HCT116 (cell line): Measurements from ENCODE around the gene TBC1D19. TPM values are rescaled to one million over a fixed set of nuclear protein-coding genes. Genes with fewer than 3 reads are reported as not detected.

Experiments
- ATAC-seq: fragments of 200-7000 bp; cut with Tn5 transposase; 2 replicates; pipeline ENCODE4 v1.9.1; 2020; ENCODE audit warnings: mild to moderate bottlenecking, moderate library complexity
- BruUV-seq: library from RNA; stranded (reverse); fragments of 400-500 nt; replicated peaks from 2 replicates; lab custom pipeline; 2021; lab: Mats Ljungman, UMichigan
- CTCF ChIA-PET: fragments of 300-600 bp; sonication (Branson Sonifier 250); formaldehyde crosslinking; loops from one replicate; lab custom pipeline; 2021; ENCODE audit warnings: antibody characterized with exemption; lab: Charles Lee
- POLR2A ChIA-PET: fragments of 300-600, 350-600 bp; sonication (Branson Sonifier 250); formaldehyde crosslinking; loops from one replicate; lab custom pipeline; 2021; ENCODE audit warnings: antibody characterized with exemption; lab: Charles Lee
- RAD21 ChIA-PET, 2 experiments: fragments of 300-600 bp; sonication (Branson Sonifier 250); formaldehyde crosslinking; loops; one replicate each; lab custom pipeline; 2023; ENCODE audit warnings: low total read pairs in 2 of 2; ENCODE audit not compliant: uncharacterized antibody in 2 of 2, unreplicated experiment in 2 of 2, low non-redundant PET in 1 of 2; lab: Charles Lee
- DNase-seq: peaks from one replicate; pipeline ENCODE4 v3.0.0-alpha.2; 2010; ENCODE audit warnings: low read depth, low spot score
- H2AFZ ChIP-seq: fragments of 200-600 bp; shearing (Covaris generic), sonication (generic); 2 replicates; pipeline ENCODE4 v1.6.1; 2017; ENCODE audit warnings: low read depth, mixed run types, mixed read lengths, antibody characterized with exemption, low read length; ENCODE audit not compliant: poor library complexity, severe bottlenecking
- H3K27ac ChIP-seq: 2 replicates; pipeline ENCODE4 v1.5.1; 2012; ENCODE audit warnings: low read depth, low read length
- H3K27me3 ChIP-seq: fragments of 200-600 bp; sonication (generic); 2 replicates; pipeline ENCODE4 v1.6.1; 2016; ENCODE audit warnings: mixed run types, low read length, mixed read lengths; ENCODE audit not compliant: insufficient read depth
- H3K36me3 ChIP-seq, 2 experiments: fragments of 200-500 bp in 1 of 2; fragments of 200-600 bp in 1 of 2; sonication (Bioruptor generic) in 1 of 2; sonication (generic) in 1 of 2; 2 replicates each; pipeline versions ENCODE4 v1.5.1 to v1.6.1; 2014 to 2016; ENCODE audit warnings: low read length in 2 of 2, inconsistent platforms in 1 of 2, mixed read lengths in 1 of 2, mixed run types in 1 of 2; ENCODE audit not compliant: insufficient read depth in 2 of 2, control insufficient read depth in 1 of 2
- H3K4me1 ChIP-seq, 2 experiments: fragments of 200-600 bp in 1 of 2; sonication (generic) in 1 of 2; 2 replicates each; pipeline versions ENCODE4 v1.5.1 to v1.6.1; 2012 to 2017; ENCODE audit warnings: low read length in 2 of 2, inconsistent platforms in 1 of 2, mild to moderate bottlenecking in 1 of 2, mixed read lengths in 1 of 2, mixed run types in 1 of 2, moderate library complexity in 1 of 2; ENCODE audit not compliant: insufficient read depth in 2 of 2, control insufficient read depth in 1 of 2
- H3K4me2 ChIP-seq: fragments of 200-600 bp; sonication (generic); 2 replicates; pipeline ENCODE4 v1.6.1; 2017; ENCODE audit warnings: mixed run types, low read length, mixed read lengths
- H3K4me3 ChIP-seq, 2 experiments: fragments of 200-600 bp in 1 of 2; sonication (generic) in 1 of 2; replicated peaks in 1 of 2; 2 replicates each; pipeline ENCODE4 v1.5.1; 2011 to 2016; ENCODE audit warnings: low read length in 2 of 2, control low read depth in 1 of 2, low read depth in 1 of 2, mild to moderate bottlenecking in 1 of 2, mixed read lengths in 1 of 2, mixed run types in 1 of 2
- H3K79me2 ChIP-seq: fragments of 200-600 bp; sonication (generic); 2 replicates; pipeline ENCODE4 v1.6.1; 2017; ENCODE audit warnings: mild to moderate bottlenecking, mixed run types, low read length, moderate library complexity, mixed read lengths; ENCODE audit not compliant: insufficient read depth
- H3K9ac ChIP-seq: fragments of 200-600 bp; sonication (generic); 2 replicates; pipeline ENCODE4 v1.6.1; 2016; ENCODE audit warnings: low read length, mixed read lengths
- H3K9me2 ChIP-seq: fragments of 200-600 bp; sonication (generic), shearing (Covaris generic); 2 replicates; pipeline ENCODE4 v1.6.1; 2017; ENCODE audit warnings: mixed run types, mild to moderate bottlenecking, moderate library complexity; ENCODE audit not compliant: insufficient read depth
- H3K9me3 ChIP-seq, 2 experiments: fragments of 200-500 bp in 1 of 2; fragments of 200-600 bp in 1 of 2; sonication (Bioruptor generic) in 1 of 2; sonication (generic) in 1 of 2; 2 replicates each; pipeline ENCODE4 v1.6.1; 2014 to 2017; ENCODE audit warnings: low read length in 2 of 2, mixed read lengths in 2 of 2, inconsistent platforms in 1 of 2, low read depth in 1 of 2, mild to moderate bottlenecking in 1 of 2, mixed run types in 1 of 2, moderate library complexity in 1 of 2; ENCODE audit not compliant: control insufficient read depth in 1 of 2, insufficient read depth in 1 of 2
- H4K20me1 ChIP-seq: fragments of 200-600 bp; sonication (generic), shearing (Covaris generic); 2 replicates; pipeline ENCODE4 v1.6.1; 2017; ENCODE audit warnings: mixed run types, mild to moderate bottlenecking, moderate library complexity; ENCODE audit not compliant: insufficient read depth
- CEBPB ChIP-seq: IDR thresholded peaks from 2 replicates; pipeline ENCODE4 v1.6.1; 2012; ENCODE audit warnings: low read depth
- EGR1 ChIP-seq: IDR thresholded peaks from 2 replicates; pipeline ENCODE4 v1.6.1; 2012; ENCODE audit warnings: low read depth
- ELF1 ChIP-seq: IDR thresholded peaks from 2 replicates; pipeline ENCODE4 v1.6.1; 2012; ENCODE audit warnings: low read depth, borderline replicate concordance
- EZH2 ChIP-seq: fragments of 200-600 bp; sonication (generic); IDR thresholded peaks from 2 replicates; pipeline ENCODE4 v1.6.1; 2017; ENCODE audit warnings: antibody characterized with exemption, mixed run types
- EZH2phosphoT487 ChIP-seq: fragments of 200-600 bp; IDR thresholded peaks from 2 replicates; pipeline ENCODE4 v1.6.1; 2018; ENCODE audit warnings: antibody characterized with exemption, borderline replicate concordance
- FOSL1 ChIP-seq: IDR thresholded peaks from 2 replicates; pipeline ENCODE4 v1.6.1; 2012; ENCODE audit warnings: low read depth
- JUND ChIP-seq: IDR thresholded peaks from 2 replicates; pipeline ENCODE4 v1.6.1; 2012
- POLR2A ChIP-seq: IDR thresholded peaks from 2 replicates; pipeline ENCODE4 v1.7.0; 2011; ENCODE audit warnings: borderline replicate concordance; ENCODE audit not compliant: insufficient read depth, insufficient read length; ENCODE audit errors: extremely low read depth
- RAD21 ChIP-seq: IDR thresholded peaks from 2 replicates; pipeline ENCODE4 v1.6.1; 2012; ENCODE audit warnings: low read depth, mild to moderate bottlenecking
- SIN3A ChIP-seq: IDR thresholded peaks from 2 replicates; pipeline ENCODE4 v1.6.1; 2012; ENCODE audit warnings: low read depth
- SP1 ChIP-seq: IDR thresholded peaks from 2 replicates; pipeline ENCODE4 v1.6.1; 2012; ENCODE audit warnings: low read depth
- SRF ChIP-seq: IDR thresholded peaks from 2 replicates; pipeline ENCODE4 v1.6.1; 2012; ENCODE audit warnings: low read depth
- TCF7L2 ChIP-seq: IDR thresholded peaks from 2 replicates; pipeline ENCODE4 v1.7.0; 2011; ENCODE audit warnings: borderline replicate concordance, inconsistent platforms; ENCODE audit not compliant: insufficient read depth, insufficient read length; ENCODE audit errors: extremely low read depth
- YY1 ChIP-seq: IDR thresholded peaks from 2 replicates; pipeline ENCODE4 v1.6.1; 2011; ENCODE audit warnings: low read length, low read depth, moderate library complexity, mild to moderate bottlenecking; ENCODE audit not compliant: insufficient replicate concordance; ENCODE audit errors: extremely low read depth
- ZFX ChIP-seq: fragments of 450-650 bp; IDR thresholded peaks from 2 replicates; pipeline ENCODE4 v1.6.1; 2017
- ZNF274 ChIP-seq: fragments of 200-500 bp; sonication (Bioruptor generic); IDR thresholded peaks from 2 replicates; pipeline ENCODE4 v1.6.1; 2014; ENCODE audit warnings: mild to moderate bottlenecking, low read depth, low read length, inconsistent platforms
- intact Hi-C: fragments of 100-400 bp; cut with micrococcal nuclease; formaldehyde crosslinking; loops from 2 replicates; pipeline ENCODE4 v1.10.0; 2022
- total RNA-seq: library from RNA; stranded (reverse); gene quantifications from one replicate; pipeline ENCODE4 v1.2.1, GENCODE V29; 2021; ENCODE audit not compliant: unreplicated experiment
- TF ChIP-seq, protein P1 (sequence below): IDR thresholded peaks from 2 replicates; pipeline ENCODE4 v1.6.1; 2012; ENCODE audit warnings: low read depth
- TF ChIP-seq, protein P2 (sequence below): IDR thresholded peaks from 2 replicates; pipeline ENCODE4 v1.6.1; 2012
- TF ChIP-seq, protein P3 (sequence below): IDR thresholded peaks from 2 replicates; pipeline ENCODE4 v1.6.1; 2012
- TF ChIP-seq, protein P4 (sequence below): IDR thresholded peaks from 2 replicates; pipeline ENCODE4 v1.6.1; 2011; ENCODE audit warnings: mild to moderate bottlenecking, low read length, moderate library complexity; ENCODE audit not compliant: insufficient replicate concordance; ENCODE audit errors: extremely low read depth

TBC1D19 gene
- total RNA-seq, 1 experiment from 2014 or later = 25.4 TPM

DNA sequence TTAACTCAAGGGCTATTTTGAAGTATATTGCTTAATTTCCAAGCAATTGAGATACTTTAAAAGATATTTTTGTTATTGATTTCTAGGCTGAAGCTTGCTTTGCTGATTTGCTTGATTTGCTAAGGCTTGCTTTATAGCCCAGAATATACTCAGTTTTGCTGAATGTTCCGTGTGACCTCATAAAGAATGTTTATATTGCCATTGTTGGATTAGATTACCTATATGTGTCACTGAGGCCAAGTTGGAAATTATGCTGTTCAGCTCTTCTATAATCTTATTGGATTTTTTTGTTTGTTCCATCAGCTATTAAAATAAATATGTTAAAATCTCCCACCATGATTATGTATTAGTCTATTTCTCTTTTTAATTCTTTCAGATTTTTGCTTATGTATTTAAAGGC is 13.0 kb downstream of the TBC1D19 start:
- intact Hi-C loops = no loop called here
- H4K20me1 ChIP-seq = no peaks in the 10 kb centered on the region
- H3K27ac ChIP-seq = no peak overlapping the region
- no peaks in the 10 kb centered on the region for H3K9me2 ChIP-seq
- H2AFZ ChIP-seq = no peak overlapping the region
- DNase-seq = no peak
- POLR2A ChIA-PET = interaction anchor here (1.2 kb wide), 1 partner anchor 13 kb away, joined by 3 read pairs; the partner anchor contains the start of gene TBC1D19
- RAD21 ChIA-PET = no interaction called here
- peaks cover 59% of the 10 kb centered on the region for H3K79me2 ChIP-seq
- CTCF ChIA-PET = no interaction called here
- no peak overlapping the region for H3K4me2 ChIP-seq
- H3K4me3 ChIP-seq = no peak overlapping the region
- TF ChIP-seq SP1 (no peak), FOSL1 (no peak), EZH2phosphoT487 (no peak), ZNF274 (no peak), POLR2A (no peak), SRF (no peak), TCF7L2 (no peak), ELF1 (no peak), RAD21 (no peak), CEBPB (no peak), JUND (no peak), YY1 (no peak), ZFX (no peak), EZH2 (no peak), SIN3A (no peak), EGR1 (no peak)
- TF ChIP-seq, protein P1, sequence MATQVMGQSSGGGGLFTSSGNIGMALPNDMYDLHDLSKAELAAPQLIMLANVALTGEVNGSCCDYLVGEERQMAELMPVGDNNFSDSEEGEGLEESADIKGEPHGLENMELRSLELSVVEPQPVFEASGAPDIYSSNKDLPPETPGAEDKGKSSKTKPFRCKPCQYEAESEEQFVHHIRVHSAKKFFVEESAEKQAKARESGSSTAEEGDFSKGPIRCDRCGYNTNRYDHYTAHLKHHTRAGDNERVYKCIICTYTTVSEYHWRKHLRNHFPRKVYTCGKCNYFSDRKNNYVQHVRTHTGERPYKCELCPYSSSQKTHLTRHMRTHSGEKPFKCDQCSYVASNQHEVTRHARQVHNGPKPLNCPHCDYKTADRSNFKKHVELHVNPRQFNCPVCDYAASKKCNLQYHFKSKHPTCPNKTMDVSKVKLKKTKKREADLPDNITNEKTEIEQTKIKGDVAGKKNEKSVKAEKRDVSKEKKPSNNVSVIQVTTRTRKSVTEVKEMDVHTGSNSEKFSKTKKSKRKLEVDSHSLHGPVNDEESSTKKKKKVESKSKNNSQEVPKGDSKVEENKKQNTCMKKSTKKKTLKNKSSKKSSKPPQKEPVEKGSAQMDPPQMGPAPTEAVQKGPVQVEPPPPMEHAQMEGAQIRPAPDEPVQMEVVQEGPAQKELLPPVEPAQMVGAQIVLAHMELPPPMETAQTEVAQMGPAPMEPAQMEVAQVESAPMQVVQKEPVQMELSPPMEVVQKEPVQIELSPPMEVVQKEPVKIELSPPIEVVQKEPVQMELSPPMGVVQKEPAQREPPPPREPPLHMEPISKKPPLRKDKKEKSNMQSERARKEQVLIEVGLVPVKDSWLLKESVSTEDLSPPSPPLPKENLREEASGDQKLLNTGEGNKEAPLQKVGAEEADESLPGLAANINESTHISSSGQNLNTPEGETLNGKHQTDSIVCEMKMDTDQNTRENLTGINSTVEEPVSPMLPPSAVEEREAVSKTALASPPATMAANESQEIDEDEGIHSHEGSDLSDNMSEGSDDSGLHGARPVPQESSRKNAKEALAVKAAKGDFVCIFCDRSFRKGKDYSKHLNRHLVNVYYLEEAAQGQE = no peak
- TF ChIP-seq, protein P2, sequence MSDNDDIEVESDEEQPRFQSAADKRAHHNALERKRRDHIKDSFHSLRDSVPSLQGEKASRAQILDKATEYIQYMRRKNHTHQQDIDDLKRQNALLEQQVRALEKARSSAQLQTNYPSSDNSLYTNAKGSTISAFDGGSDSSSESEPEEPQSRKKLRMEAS = no peak
- TF ChIP-seq, protein P3, sequence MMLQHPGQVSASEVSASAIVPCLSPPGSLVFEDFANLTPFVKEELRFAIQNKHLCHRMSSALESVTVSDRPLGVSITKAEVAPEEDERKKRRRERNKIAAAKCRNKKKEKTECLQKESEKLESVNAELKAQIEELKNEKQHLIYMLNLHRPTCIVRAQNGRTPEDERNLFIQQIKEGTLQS = no peak
- TF ChIP-seq, protein P4, sequence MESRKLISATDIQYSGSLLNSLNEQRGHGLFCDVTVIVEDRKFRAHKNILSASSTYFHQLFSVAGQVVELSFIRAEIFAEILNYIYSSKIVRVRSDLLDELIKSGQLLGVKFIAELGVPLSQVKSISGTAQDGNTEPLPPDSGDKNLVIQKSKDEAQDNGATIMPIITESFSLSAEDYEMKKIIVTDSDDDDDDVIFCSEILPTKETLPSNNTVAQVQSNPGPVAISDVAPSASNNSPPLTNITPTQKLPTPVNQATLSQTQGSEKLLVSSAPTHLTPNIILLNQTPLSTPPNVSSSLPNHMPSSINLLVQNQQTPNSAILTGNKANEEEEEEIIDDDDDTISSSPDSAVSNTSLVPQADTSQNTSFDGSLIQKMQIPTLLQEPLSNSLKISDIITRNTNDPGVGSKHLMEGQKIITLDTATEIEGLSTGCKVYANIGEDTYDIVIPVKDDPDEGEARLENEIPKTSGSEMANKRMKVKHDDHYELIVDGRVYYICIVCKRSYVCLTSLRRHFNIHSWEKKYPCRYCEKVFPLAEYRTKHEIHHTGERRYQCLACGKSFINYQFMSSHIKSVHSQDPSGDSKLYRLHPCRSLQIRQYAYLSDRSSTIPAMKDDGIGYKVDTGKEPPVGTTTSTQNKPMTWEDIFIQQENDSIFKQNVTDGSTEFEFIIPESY = no peak
- H3K27me3 ChIP-seq = no peaks in the 10 kb centered on the region
- H3K4me1 ChIP-seq = no peaks in the 10 kb centered on the region
- no peaks in the 10 kb centered on the region for H3K9me3 ChIP-seq
- H3K36me3 ChIP-seq = no peaks in the 10 kb centered on the region
- no TSS peak for BruUV-seq
- no peak overlapping the region for H3K9ac ChIP-seq
- no peak for ATAC-seq
